H9 (cell line): ENCODE data around the gene CDK5R1. TPM values are rescaled to one million over a fixed set of nuclear protein-coding genes. Genes with fewer than 3 reads are reported as not detected.

ENCODE experiments used
- DNase-seq: peaks from one replicate; pipeline ENCODE4 v3.0.0-alpha.2; 2017
- H2AFZ ChIP-seq: one replicate; pipeline ENCODE4 v1.6.1; 2013; ENCODE audit warnings: mild to moderate bottlenecking, low read length, control low read depth, moderate library complexity
- H2AK5ac ChIP-seq: 2 replicates; pipeline ENCODE4 v1.6.1; 2013; ENCODE audit warnings: low read length, control low read depth, mixed read lengths; ENCODE audit not compliant: insufficient read length
- H2BK120ac ChIP-seq: one replicate; pipeline ENCODE4 v1.6.1; 2013; ENCODE audit warnings: low read depth, mild to moderate bottlenecking, low read length, control low read depth, inconsistent platforms; ENCODE audit not compliant: poor library complexity, severe bottlenecking
- H2BK12ac ChIP-seq: 2 replicates; pipeline ENCODE4 v1.6.1; 2013; ENCODE audit warnings: low read length, control low read depth, mixed read lengths, low read depth; ENCODE audit not compliant: insufficient read length
- H2BK15ac ChIP-seq: 2 replicates; pipeline ENCODE4 v1.6.1; 2013; ENCODE audit warnings: low read depth, low read length, control low read depth
- H2BK20ac ChIP-seq: one replicate; pipeline ENCODE4 v1.6.1; 2013; ENCODE audit warnings: low read depth, mild to moderate bottlenecking, low read length, control low read depth, inconsistent platforms; ENCODE audit not compliant: poor library complexity, severe bottlenecking
- H2BK5ac ChIP-seq: 2 replicates; pipeline ENCODE4 v1.6.1; 2013; ENCODE audit warnings: low read length, control low read depth, mixed read lengths; ENCODE audit not compliant: insufficient read length
- H3K14ac ChIP-seq: 2 replicates; pipeline ENCODE4 v1.6.1; 2013; ENCODE audit warnings: low read length, control low read depth; ENCODE audit not compliant: insufficient read depth
- H3K18ac ChIP-seq: 2 replicates; pipeline ENCODE4 v1.6.1; 2013; ENCODE audit warnings: low read depth, mild to moderate bottlenecking, mixed read lengths, low read length, control low read depth; ENCODE audit not compliant: insufficient read length
- H3K23ac ChIP-seq: 2 replicates; pipeline ENCODE4 v1.6.1; 2013; ENCODE audit warnings: low read length, control low read depth, mixed read lengths, low read depth; ENCODE audit not compliant: insufficient read length
- H3K23me2 ChIP-seq: 2 replicates; pipeline ENCODE4 v1.6.1; 2013; ENCODE audit warnings: low read depth, mild to moderate bottlenecking, mixed read lengths, low read length, control low read depth; ENCODE audit not compliant: insufficient read length, poor library complexity, severe bottlenecking
- H3K27ac ChIP-seq: 2 replicates; pipeline ENCODE4 v1.5.1; 2013; ENCODE audit warnings: low read length, control low read depth, mixed read lengths, low read depth; ENCODE audit not compliant: insufficient read length
- H3K27me3 ChIP-seq: 2 replicates; pipeline ENCODE4 v1.6.1; 2013; ENCODE audit warnings: low read length, control low read depth, inconsistent platforms; ENCODE audit not compliant: insufficient read depth
- H3K4ac ChIP-seq: 2 replicates; pipeline ENCODE4 v1.6.1; 2013; ENCODE audit warnings: low read depth, mild to moderate bottlenecking, control low read depth, inconsistent platforms, low read length, moderate library complexity
- H3K4me1 ChIP-seq: 2 replicates; pipeline ENCODE4 v1.6.1; 2013; ENCODE audit warnings: low read length, control low read depth, inconsistent platforms; ENCODE audit not compliant: insufficient read depth
- H3K4me2 ChIP-seq: 2 replicates; pipeline ENCODE4 v1.6.1; 2013; ENCODE audit warnings: low read length, control low read depth, mixed read lengths; ENCODE audit not compliant: insufficient read length, insufficient read depth
- H3K56ac ChIP-seq: 2 replicates; pipeline ENCODE4 v1.6.1; 2013; ENCODE audit warnings: low read depth, mild to moderate bottlenecking, mixed read lengths, low read length, control low read depth; ENCODE audit not compliant: insufficient read length
- H3K79me1 ChIP-seq: 2 replicates; pipeline ENCODE4 v1.6.1; 2013; ENCODE audit warnings: low read depth, mild to moderate bottlenecking, moderate library complexity, low read length, control low read depth, inconsistent platforms; ENCODE audit not compliant: insufficient read depth, poor library complexity, severe bottlenecking
- H3K79me2 ChIP-seq: 2 replicates; pipeline ENCODE4 v1.6.1; 2013; ENCODE audit warnings: low read length, control low read depth, inconsistent platforms; ENCODE audit not compliant: insufficient read depth
- H3K9ac ChIP-seq: 2 replicates; pipeline ENCODE4 v1.6.1; 2013; ENCODE audit warnings: low read length, control low read depth, mixed read lengths; ENCODE audit not compliant: insufficient read length; ENCODE audit errors: extremely low read depth
- H3K9me3 ChIP-seq: one replicate; pipeline ENCODE4 v1.6.1; 2013; ENCODE audit warnings: low read depth, low read length, inconsistent platforms; ENCODE audit not compliant: control insufficient read depth
- H3T11ph ChIP-seq: one replicate; pipeline ENCODE4 v1.6.1; 2013; ENCODE audit warnings: mild to moderate bottlenecking, low read length, control low read depth, inconsistent platforms
- H4K20me1 ChIP-seq: one replicate; pipeline ENCODE4 v1.6.1; 2013; ENCODE audit not compliant: control insufficient read depth, insufficient read length, insufficient read depth
- H4K5ac ChIP-seq: 2 replicates; pipeline ENCODE4 v1.6.1; 2013; ENCODE audit warnings: low read depth, mild to moderate bottlenecking, mixed read lengths, low read length, control low read depth; ENCODE audit not compliant: insufficient read length
- H4K8ac ChIP-seq: replicated peaks from 2 replicates; pipeline ENCODE4 v1.6.1; 2013; ENCODE audit warnings: low read length, control low read depth, mixed read lengths, low read depth; ENCODE audit not compliant: insufficient read length
- H4K91ac ChIP-seq: 2 replicates; pipeline ENCODE4 v1.6.1; 2013; ENCODE audit warnings: low read depth, mild to moderate bottlenecking, moderate library complexity, mixed read lengths, low read length, control low read depth; ENCODE audit not compliant: insufficient read length
- H3K27ac Mint-ChIP-seq, 3 experiments: 2 replicates in 2 of 3; 3 replicates in 1 of 3; pipeline ENCODE4 v1.8.0; 2020 to 2021; ENCODE audit warnings: mixed read lengths in 3 of 3, mild to moderate bottlenecking in 1 of 3, moderate library complexity in 1 of 3
- H3K27me3 Mint-ChIP-seq: 2 replicates; pipeline ENCODE4 v1.8.0; 2021; ENCODE audit warnings: low read depth, mild to moderate bottlenecking, moderate library complexity, mixed read lengths
- H3K36me3 Mint-ChIP-seq, 3 experiments: 2 replicates in 2 of 3; 3 replicates in 1 of 3; pipeline ENCODE4 v1.8.0; 2020 to 2021; ENCODE audit warnings: low read depth in 3 of 3, mixed read lengths in 3 of 3; ENCODE audit not compliant: insufficient read depth in 1 of 3
- H3K4me1 Mint-ChIP-seq, 2 experiments: 2 replicates each; pipeline ENCODE4 v1.8.0; 2020; ENCODE audit warnings: mixed read lengths in 2 of 2
- H3K4me3 Mint-ChIP-seq, 2 experiments: 2 replicates in 1 of 2; 3 replicates in 1 of 2; pipeline ENCODE4 v1.8.0; 2020 to 2021; ENCODE audit warnings: mild to moderate bottlenecking in 2 of 2, mixed read lengths in 2 of 2, moderate library complexity in 1 of 2
- H3K9me3 Mint-ChIP-seq, 2 experiments: 2 replicates in 1 of 2; 3 replicates in 1 of 2; pipeline ENCODE4 v1.8.0; 2020; ENCODE audit warnings: mild to moderate bottlenecking in 2 of 2, mixed read lengths in 2 of 2, moderate library complexity in 1 of 2
- WGBS: extraction: QIAGEN DNeasy Blood & Tissue Kit; methylation state at CpG from one replicate; pipeline ENCODE4 v1.1.7; 2013; ENCODE audit warnings: missing lambda C conversion rate, low lambda C conversion rate, mixed read lengths; ENCODE audit not compliant: insufficient read length; ENCODE audit errors: extremely low coverage; 5-methylcytosine and 5-hydroxymethylcytosine counted together
- total RNA-seq: library from RNA; stranded (reverse); gene quantifications from 2 replicates; pipeline ENCODE4 v1.2.1, GENCODE V29; 2021
- TF ChIP-seq, protein P1 (sequence below): fragments of 200-600 bp; sonication (generic); conservative IDR thresholded peaks from 3 replicates; pipeline ENCODE4 v1.8.0; 2021; ENCODE audit warnings: antibody characterized with exemption, mild to moderate bottlenecking

CDK5R1 gene
- total RNA-seq, 1 experiment from 2014 or later, result 11.4 TPM

DNA sequence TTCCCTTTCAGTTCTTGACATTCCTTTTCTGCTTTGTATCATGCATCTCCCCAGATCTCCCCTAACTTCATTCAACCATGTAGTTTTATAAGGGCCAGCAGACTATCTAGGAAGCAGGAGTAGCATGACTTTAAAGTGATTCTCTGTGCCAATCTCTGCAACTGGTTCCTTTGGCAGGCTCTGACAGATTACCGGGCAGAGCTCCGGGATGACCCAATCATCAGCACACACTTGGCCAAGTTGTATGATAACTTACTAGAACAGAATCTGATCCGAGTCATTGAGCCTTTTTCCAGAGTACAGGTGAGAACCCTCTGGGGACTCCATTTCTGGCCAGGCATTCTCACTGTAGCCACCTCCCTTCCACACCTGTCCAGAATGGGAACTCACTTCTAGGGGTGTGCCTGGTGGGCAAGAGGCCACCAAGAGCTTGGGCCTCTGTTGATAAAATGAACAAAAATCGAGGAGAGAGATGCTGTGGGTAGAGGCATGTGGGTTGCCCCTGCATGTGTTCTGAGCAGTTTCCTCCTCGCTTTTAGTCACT lies 7.6 kb upstream of the CDK5R1 start:
- H3K36me3 Mint-ChIP-seq, result peaks cover 54 to 83% (median 79%) of the 10 kb centered on the region in 3 experiments
- TF ChIP-seq, protein P1, sequence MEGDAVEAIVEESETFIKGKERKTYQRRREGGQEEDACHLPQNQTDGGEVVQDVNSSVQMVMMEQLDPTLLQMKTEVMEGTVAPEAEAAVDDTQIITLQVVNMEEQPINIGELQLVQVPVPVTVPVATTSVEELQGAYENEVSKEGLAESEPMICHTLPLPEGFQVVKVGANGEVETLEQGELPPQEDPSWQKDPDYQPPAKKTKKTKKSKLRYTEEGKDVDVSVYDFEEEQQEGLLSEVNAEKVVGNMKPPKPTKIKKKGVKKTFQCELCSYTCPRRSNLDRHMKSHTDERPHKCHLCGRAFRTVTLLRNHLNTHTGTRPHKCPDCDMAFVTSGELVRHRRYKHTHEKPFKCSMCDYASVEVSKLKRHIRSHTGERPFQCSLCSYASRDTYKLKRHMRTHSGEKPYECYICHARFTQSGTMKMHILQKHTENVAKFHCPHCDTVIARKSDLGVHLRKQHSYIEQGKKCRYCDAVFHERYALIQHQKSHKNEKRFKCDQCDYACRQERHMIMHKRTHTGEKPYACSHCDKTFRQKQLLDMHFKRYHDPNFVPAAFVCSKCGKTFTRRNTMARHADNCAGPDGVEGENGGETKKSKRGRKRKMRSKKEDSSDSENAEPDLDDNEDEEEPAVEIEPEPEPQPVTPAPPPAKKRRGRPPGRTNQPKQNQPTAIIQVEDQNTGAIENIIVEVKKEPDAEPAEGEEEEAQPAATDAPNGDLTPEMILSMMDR, result no peak

More for the DNA sequence above, 7.6 kb upstream of the CDK5R1 start:
- Histone ChIP-seq H4K20me1 (no peaks in the 10 kb centered on the region), H2AFZ (no peak overlapping the region), H3T11ph (no peak overlapping the region), H3K27me3 (no peaks in the 10 kb centered on the region), H3K18ac (no peak overlapping the region), H4K8ac (no peak overlapping the region), H3K4me1 (peaks cover 4% of the 10 kb centered on the region; the same call in 1 of the 2 replicates), H3K23ac (no peak overlapping the region), H2BK20ac (no peak overlapping the region), H2BK15ac (no peak overlapping the region), H3K14ac (no peak overlapping the region), H3K27ac (no peak overlapping the region), H2BK120ac (no peak overlapping the region), H3K9ac (no peak overlapping the region), H3K79me2 (0 out of 2 replicates have a peak, but pooled peaks cover 3% of the 10 kb centered on the region), H2BK12ac (no peak overlapping the region), H4K5ac (no peak overlapping the region), H3K9me3 (no peaks in the 10 kb centered on the region), H2AK5ac (no peak overlapping the region), H3K56ac (no peak overlapping the region), H3K4me2 (no peak overlapping the region), H3K23me2 (no peaks in the 10 kb centered on the region), H3K79me1 (no peaks in the 10 kb centered on the region), H4K91ac (no peak overlapping the region), H3K4ac (no peak overlapping the region), H2BK5ac (no peak overlapping the region)
- Mint-ChIP-seq H3K9me3 (no peaks in the 10 kb centered on the region), H3K27me3 (peaks cover under 1% of the 10 kb centered on the region; the same call in 1 of the 2 replicates), H3K4me3 (no peak overlapping the region), H3K27ac (0 out of 7 replicates have a peak overlapping the region, but pooled peaks of 1 of the 3 experiments have one; percentile 8), H3K4me1 (peaks cover 28 to 37% of the 10 kb centered on the region in 2 experiments)
- WGBS, result no CpG with 5 or more reads among the region's 5 CpGs
- DNase-seq, result no peak
